BLaER1 treated with 17β-estradiol and CSF1 and Interleukin-3, amounts not matched to agents 10 nM and 100 nM (cell line): ENCODE results near the gene EDAR.
A peak's percentile ranks its signal among the peaks of the same experiment; 100 is the strongest.

ENCODE experiments used
- H3K27ac ChIP-seq, 11 experiments: shearing (Covaris generic); formaldehyde crosslinking; 2 replicates each; pipeline ENCODE4 v1.8.1; 2022
- H3K27me3 ChIP-seq, 11 experiments: shearing (Covaris generic); formaldehyde crosslinking; 2 replicates each; pipeline ENCODE4 v1.8.1; 2022
- H3K36me3 ChIP-seq, 11 experiments: shearing (Covaris generic); formaldehyde crosslinking; 2 replicates each; pipeline ENCODE4 v1.8.1; 2022
- H3K4me1 ChIP-seq, 10 experiments: shearing (Covaris generic); formaldehyde crosslinking; 2 replicates each; pipeline ENCODE4 v1.8.1; 2022
- H3K4me2 ChIP-seq, 11 experiments: shearing (Covaris generic); formaldehyde crosslinking; 2 replicates each; pipeline ENCODE4 v1.8.1; 2022
- H3K4me3 ChIP-seq, 10 experiments: shearing (Covaris generic); formaldehyde crosslinking; 2 replicates each; pipeline ENCODE4 v1.8.1; 2022
- H3K9ac ChIP-seq, 11 experiments: shearing (Covaris generic); formaldehyde crosslinking; 2 replicates each; pipeline ENCODE4 v1.8.1; 2022
- H3K9me3 ChIP-seq, 11 experiments: shearing (Covaris generic); formaldehyde crosslinking; replicated peaks in 1 of 11; 2 replicates each; pipeline ENCODE4 v1.8.1; 2022
- H4K20me1 ChIP-seq, 11 experiments: shearing (Covaris generic); formaldehyde crosslinking; 2 replicates each; pipeline ENCODE4 v1.8.1; 2022
- Cebpa-rat ChIP-seq, 11 experiments: shearing (Covaris generic); IDR thresholded peaks; 2 replicates each; pipeline ENCODE4 v1.8.1; 2022

Gene EDAR

GRCh38 chr2:108934583-108935245 lies 54.3 kb downstream of the EDAR start:
- H3K27ac ChIP-seq, result no peak overlapping the region
- H3K4me3 ChIP-seq, result no peak overlapping the region
- no peaks in the 10 kb centered on the region; a peak in 1 of 22 replicates for H4K20me1 ChIP-seq
- no peak for TF ChIP-seq Cebpa-rat (IDR thresholded peaks at IDR 0.05)
- no peaks in the 10 kb centered on the region for H3K27me3 ChIP-seq
- no peaks in the 10 kb centered on the region for H3K36me3 ChIP-seq
- H3K4me1 ChIP-seq, result peaks cover 9 to 33% (median 16%) of the 10 kb centered on the region in 10 experiments; a peak in 16 of 20 replicates
- H3K4me2 ChIP-seq, result peak overlapping the region in 1 of 11 experiments; percentile 23; a peak in 2 of 22 replicates
- H3K9me3 ChIP-seq, result no peaks in the 10 kb centered on the region
- no peak overlapping the region for H3K9ac ChIP-seq

- Histone ChIP-seq H3K4me2 (peak overlapping the region in 1 of 11 experiments; percentile 24; a peak in 1 of 22 replicates), H3K4me3 (no peak overlapping the region), H3K9me3 (no peaks in the 10 kb centered on the region), H3K9ac (no peak overlapping the region), H3K27me3 (no peaks in the 10 kb centered on the region), H3K4me1 (peaks cover 9 to 33% (median 16%) of the 10 kb centered on the region in 10 experiments; a peak in 16 of 20 replicates), H3K27ac (no peak overlapping the region), H3K36me3 (no peaks in the 10 kb centered on the region), H4K20me1 (no peaks in the 10 kb centered on the region; a peak in 1 of 22 replicates)
- no peak for TF ChIP-seq Cebpa-rat (IDR thresholded peaks at IDR 0.05)
These were observed 54.9 kb downstream of the EDAR start for GRCh38 chr2:108934151-108934550.

GRCh38 chr2:108933691-108934117 lies 55.3 kb downstream of the EDAR start:
- Histone ChIP-seq H3K4me3 (no peak overlapping the region), H3K27me3 (no peaks in the 10 kb centered on the region), H3K4me2 (peak overlapping the region in 2 of 11 experiments; percentile 18 to 24; a peak in 1 of 22 replicates), H3K9me3 (no peaks in the 10 kb centered on the region), H3K9ac (no peak overlapping the region), H3K4me1 (peaks cover 9 to 30% (median 16%) of the 10 kb centered on the region in 10 experiments; a peak in 16 of 20 replicates), H3K36me3 (no peaks in the 10 kb centered on the region), H3K27ac (no peak overlapping the region), H4K20me1 (no peaks in the 10 kb centered on the region; a peak in 1 of 22 replicates)
- TF ChIP-seq Cebpa-rat (IDR thresholded peaks at IDR 0.05), result no peak

- no peaks in the 10 kb centered on the region for H3K9me3 ChIP-seq
- no peak for TF ChIP-seq Cebpa-rat (IDR thresholded peaks at IDR 0.05)
- H4K20me1 ChIP-seq, result no peaks in the 10 kb centered on the region; a peak in 1 of 22 replicates
- no peak overlapping the region for H3K4me3 ChIP-seq
- no peak overlapping the region for H3K27ac ChIP-seq
- no peak overlapping the region for H3K4me2 ChIP-seq
- H3K27me3 ChIP-seq, result no peaks in the 10 kb centered on the region
- no peaks in the 10 kb centered on the region for H3K36me3 ChIP-seq
- H3K9ac ChIP-seq, result no peak overlapping the region
- peaks cover 2 to 22% (median 9%) of the 10 kb centered on the region in 10 experiments; a peak in 16 of 20 replicates for H3K4me1 ChIP-seq
These were observed 56.2 kb downstream of the EDAR start for GRCh38 chr2:108932736-108933332.

GRCh38 chr2:108931372-108931771 lies 57.6 kb downstream of the EDAR start:
- Histone ChIP-seq H3K4me1 (peaks cover 0 to 26% (median 14%) of the 10 kb centered on the region in 10 experiments; a peak in 12 of 20 replicates), H3K4me3 (no peak overlapping the region), H3K4me2 (0 out of 22 replicates have a peak overlapping the region, but pooled peaks of 1 of the 11 experiments have one; percentile 10), H3K9ac (no peak overlapping the region), H3K27ac (no peak overlapping the region), H3K9me3 (no peaks in the 10 kb centered on the region), H3K27me3 (no peaks in the 10 kb centered on the region), H4K20me1 (no peaks in the 10 kb centered on the region; a peak in 1 of 22 replicates), H3K36me3 (no peaks in the 10 kb centered on the region)
- TF ChIP-seq Cebpa-rat (IDR thresholded peaks at IDR 0.05), result no peak

GRCh38 chr2:108929807-108930425 lies 59.1 kb downstream of the EDAR start:
- Histone ChIP-seq H3K4me3 (no peak overlapping the region), H3K9me3 (no peaks in the 10 kb centered on the region), H3K4me1 (peaks cover 0 to 28% (median 13%) of the 10 kb centered on the region in 10 experiments; a peak in 12 of 20 replicates), H4K20me1 (no peaks in the 10 kb centered on the region; a peak in 1 of 22 replicates), H3K36me3 (no peaks in the 10 kb centered on the region), H3K27ac (no peak overlapping the region), H3K4me2 (no peak overlapping the region), H3K9ac (no peak overlapping the region), H3K27me3 (no peaks in the 10 kb centered on the region)
- TF ChIP-seq Cebpa-rat (IDR thresholded peaks at IDR 0.05), result no peak

- Histone ChIP-seq H4K20me1 (no peaks in the 10 kb centered on the region), H3K27me3 (no peaks in the 10 kb centered on the region), H3K36me3 (no peaks in the 10 kb centered on the region), H3K4me3 (no peak overlapping the region), H3K9ac (no peak overlapping the region), H3K4me1 (peaks cover 0 to 29% (median 11%) of the 10 kb centered on the region in 10 experiments; a peak in 12 of 20 replicates), H3K27ac (no peak overlapping the region), H3K9me3 (no peaks in the 10 kb centered on the region), H3K4me2 (no peak overlapping the region)
- TF ChIP-seq Cebpa-rat (IDR thresholded peaks at IDR 0.05), result no peak
These were observed 60.2 kb downstream of the EDAR start for GRCh38 chr2:108928660-108929377.

- Histone ChIP-seq H3K4me3 (no peak overlapping the region), H3K27ac (no peak overlapping the region), H3K9ac (no peak overlapping the region), H4K20me1 (no peaks in the 10 kb centered on the region), H3K4me1 (peaks cover 0 to 29% (median 8%) of the 10 kb centered on the region in 10 experiments; a peak in 12 of 20 replicates), H3K36me3 (no peaks in the 10 kb centered on the region), H3K9me3 (no peaks in the 10 kb centered on the region), H3K27me3 (no peaks in the 10 kb centered on the region), H3K4me2 (no peak overlapping the region)
- TF ChIP-seq Cebpa-rat (IDR thresholded peaks at IDR 0.05), result no peak
These were observed 60.9 kb downstream of the EDAR start for GRCh38 chr2:108927936-108928659.
